HG03064 (cell line): ENCODE data around the gene PRKCQ.
"Not testable (repeated sequence)": the region's sequence is repeated elsewhere in the genome, so short reads cannot be mapped to it uniquely, and the experiment has no call there.

ENCODE experiments used
- ATAC-seq: cut with Tn5 transposase; IDR thresholded peaks from one replicate; pipeline ENCODE4 v1.9.1; 2021; ENCODE audit warnings: low read depth; ENCODE audit not compliant: unreplicated experiment

The PRKCQ gene

GRCh38 chr10:6597478-6597877 lies 17.4 kb upstream of the PRKCQ start:
- ATAC-seq, result no peak

DNA sequence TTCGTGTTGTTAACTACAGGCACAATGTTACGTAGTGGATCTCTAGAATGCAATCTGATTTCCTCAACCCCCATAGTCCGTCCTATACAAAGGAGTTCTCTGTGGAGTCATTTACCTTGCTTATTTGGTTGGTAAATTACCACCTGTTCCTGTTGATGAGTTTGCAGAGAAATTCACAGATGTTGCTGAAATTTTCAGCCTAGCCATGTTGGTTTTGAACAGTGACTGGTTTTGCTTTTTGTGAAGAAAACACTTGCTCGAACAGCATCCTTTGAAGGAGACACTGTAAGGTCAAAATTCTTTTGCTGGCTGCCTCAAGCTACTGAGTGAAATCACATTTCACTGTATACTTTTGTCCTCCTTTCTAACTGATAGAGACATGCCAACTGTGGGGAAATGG lies 15.4 kb upstream of the PRKCQ start:
- no peak for ATAC-seq

GRCh38 chr10:6593241-6593671 lies 13.2 kb upstream of the PRKCQ start:
- ATAC-seq, result no peak

DNA sequence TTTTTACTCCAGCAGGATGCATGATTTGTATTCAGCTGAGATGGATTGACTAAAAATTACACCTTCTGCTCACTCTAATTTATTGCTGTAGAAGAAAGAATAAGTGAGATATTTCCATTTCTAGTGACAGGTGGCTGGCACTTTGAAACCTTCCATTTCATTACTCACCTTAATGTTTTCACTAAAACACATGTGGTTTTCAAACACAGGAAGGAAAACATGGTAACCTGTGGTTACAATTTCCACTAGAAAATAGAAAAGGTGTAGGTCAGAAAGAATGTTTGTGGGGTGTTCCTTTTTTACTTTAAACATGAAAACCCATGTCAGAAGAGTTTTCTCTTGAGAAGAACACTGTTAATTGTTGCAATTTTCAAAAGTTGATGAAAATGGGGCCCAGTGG lies 12.0 kb upstream of the PRKCQ start:
- ATAC-seq, result no peak

GRCh38 chr10:6591668-6592067 lies 11.6 kb upstream of the PRKCQ start:
- no peak for ATAC-seq

GRCh38 chr10:6590100-6590499 lies 10.0 kb upstream of the PRKCQ start:
- no peak for ATAC-seq

GRCh38 chr10:6589287-6590094 lies 9.4 kb upstream of the PRKCQ start:
- no peak for ATAC-seq

DNA sequence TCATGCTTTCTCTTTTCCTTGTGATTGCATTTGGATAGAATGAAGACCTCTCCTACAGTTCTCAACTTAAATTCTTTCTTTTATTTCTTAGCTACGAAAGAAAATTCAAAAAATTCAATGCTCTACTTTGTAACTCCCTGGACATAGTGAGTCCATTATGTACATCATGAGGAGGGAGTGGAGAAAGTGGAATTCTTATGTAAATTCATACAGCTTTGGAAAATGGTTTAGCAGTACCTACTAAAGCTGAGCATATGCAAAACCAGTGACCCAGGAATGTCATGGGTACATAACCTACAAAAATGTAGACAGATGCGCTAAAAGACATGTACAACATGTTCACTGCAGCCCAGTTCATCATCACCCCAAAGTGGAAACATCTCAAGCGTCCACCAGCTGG lies 8.8 kb upstream of the PRKCQ start:
- ATAC-seq, result no peak

GRCh38 chr10:6588082-6588481 lies 8.0 kb upstream of the PRKCQ start:
- no peak for ATAC-seq

DNA sequence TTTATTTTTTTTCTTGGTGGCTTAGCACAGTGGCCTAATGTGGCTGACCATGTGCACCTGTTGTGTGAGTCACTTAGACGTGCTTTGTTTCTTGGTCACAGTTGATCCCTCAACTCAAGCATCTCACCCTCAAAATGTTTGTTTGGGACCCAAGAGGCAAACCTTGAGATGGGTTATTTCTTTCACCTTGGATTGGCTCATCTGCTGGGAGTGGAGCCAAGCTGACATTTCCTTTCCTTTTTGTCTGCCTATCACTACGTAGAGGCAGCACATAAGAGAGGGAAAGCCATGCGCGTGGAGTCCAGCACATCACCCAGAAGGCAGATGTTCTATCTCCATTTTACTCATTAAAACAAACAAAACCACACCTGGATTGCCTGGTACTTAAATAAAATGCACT lies 6.4 kb upstream of the PRKCQ start:
- no peak for ATAC-seq

DNA sequence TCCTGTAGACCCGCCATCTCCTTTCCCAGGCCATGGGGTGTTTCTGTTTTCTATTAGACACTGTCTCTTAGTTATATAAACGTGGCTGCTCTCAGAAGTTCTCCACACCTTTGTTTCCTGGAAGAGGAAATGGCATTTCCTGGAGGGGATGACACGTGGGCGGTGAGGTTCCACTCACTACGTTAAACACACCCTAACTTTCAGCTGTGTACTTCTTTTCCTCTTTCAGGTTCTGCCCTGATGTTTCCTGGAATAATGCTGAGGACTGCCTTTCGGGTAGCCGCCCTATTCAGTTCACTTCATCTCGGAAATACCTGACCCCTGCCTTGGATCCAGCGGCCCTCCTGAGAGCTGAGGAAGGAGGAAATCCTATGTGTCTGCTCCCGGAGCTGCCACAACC lies 3.4 kb upstream of the PRKCQ start:
- ATAC-seq, result no peak

- ATAC-seq, result not testable (repeated sequence)
Measured at GRCh38 chr10:6582913-6583312, 2.8 kb upstream of the PRKCQ start.

DNA sequence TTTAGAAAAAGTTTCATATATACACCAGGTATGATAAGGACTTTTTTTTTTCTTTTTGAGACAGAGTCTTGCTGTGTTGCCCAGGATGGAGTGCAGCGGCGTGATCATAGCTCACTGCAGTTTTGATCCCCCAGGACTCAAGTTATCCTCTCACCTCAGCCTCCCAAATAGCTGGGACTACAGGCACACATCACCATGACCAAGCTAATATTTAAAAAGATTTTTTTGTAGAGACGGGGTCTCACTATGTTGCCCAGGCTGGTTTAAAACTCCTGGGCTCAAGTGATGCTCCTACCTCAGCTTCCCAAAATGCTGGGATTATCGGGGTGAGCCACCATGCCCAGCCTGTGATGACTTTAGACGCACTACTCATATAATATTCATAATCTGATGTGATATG lies 2.2 kb upstream of the PRKCQ start:
- no peak for ATAC-seq

DNA sequence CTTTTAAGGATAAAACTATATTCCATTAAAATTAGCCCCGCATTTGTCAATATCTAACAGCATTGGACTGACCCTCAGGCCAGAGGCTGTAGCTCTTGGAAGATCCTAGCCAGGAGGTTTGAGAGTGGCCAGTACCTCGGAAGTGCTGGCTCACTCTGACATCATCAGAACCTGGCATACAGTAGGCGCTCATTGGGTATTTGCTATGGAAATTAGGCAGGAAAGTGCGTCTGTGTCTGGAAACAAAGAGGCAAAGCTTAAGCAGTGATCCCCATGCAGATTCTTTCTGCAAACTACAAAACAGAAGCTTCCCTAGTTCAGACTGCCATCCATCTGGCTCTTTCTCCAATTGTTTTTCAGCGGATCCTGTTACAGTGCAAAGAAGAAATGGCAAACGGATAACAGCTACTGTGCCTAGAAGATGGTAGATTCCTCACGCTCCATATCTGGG lies 1.7 kb upstream of the PRKCQ start:
- no peak for ATAC-seq

DNA sequence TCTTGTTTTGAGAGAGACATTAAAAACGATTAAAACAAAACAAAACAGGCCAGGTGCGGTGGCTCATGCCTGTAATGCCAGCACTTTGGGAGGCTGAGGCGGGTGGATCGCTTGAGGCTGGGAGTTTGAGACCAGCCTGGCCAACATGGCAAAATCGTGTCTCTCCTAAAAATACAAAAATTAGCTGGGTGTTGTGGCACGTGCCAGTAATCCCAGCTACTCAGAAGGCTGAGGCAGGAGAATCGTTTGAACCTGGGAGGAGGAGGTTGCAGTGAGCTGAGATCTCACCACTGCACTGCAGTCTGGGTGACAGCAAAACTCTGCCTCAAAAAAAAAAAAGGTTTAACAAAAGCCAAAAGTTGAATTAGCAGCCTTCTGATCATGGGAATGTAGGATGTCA lies 1.1 kb upstream of the PRKCQ start:
- not testable (repeated sequence) for ATAC-seq

GRCh38 chr10:6580279-6581029 lies 378 bp upstream of the PRKCQ start:
- peak; percentile 88 for ATAC-seq

- no peak for ATAC-seq
Measured at GRCh38 chr10:6579183-6579903, 733 bp downstream of the PRKCQ start.

DNA sequence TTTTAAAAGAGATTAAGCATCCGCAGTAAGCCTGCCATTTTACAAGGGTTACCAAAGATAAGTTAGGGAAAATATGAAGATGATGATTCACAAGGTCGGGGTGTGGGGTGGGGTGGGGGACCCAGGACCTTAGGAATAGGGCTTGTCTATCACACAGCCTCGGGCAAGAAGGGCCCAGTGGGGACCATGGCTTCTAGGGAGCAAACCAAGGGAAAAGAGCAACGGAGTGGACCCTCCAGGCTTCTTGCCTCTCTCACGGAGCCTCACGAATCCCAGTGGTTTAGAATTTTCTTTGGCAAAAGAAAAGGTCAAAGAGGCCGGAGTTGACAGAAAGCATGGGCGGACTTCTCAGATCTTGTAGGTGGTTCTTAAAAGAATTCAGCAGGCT lies 1.3 kb downstream of the PRKCQ start:
- ATAC-seq, result no peak

- ATAC-seq, result no peak
Measured at GRCh38 chr10:6578251-6578771, 1.8 kb downstream of the PRKCQ start.

GRCh38 chr10:6576326-6576725 lies 3.8 kb downstream of the PRKCQ start:
- ATAC-seq, result no peak

DNA sequence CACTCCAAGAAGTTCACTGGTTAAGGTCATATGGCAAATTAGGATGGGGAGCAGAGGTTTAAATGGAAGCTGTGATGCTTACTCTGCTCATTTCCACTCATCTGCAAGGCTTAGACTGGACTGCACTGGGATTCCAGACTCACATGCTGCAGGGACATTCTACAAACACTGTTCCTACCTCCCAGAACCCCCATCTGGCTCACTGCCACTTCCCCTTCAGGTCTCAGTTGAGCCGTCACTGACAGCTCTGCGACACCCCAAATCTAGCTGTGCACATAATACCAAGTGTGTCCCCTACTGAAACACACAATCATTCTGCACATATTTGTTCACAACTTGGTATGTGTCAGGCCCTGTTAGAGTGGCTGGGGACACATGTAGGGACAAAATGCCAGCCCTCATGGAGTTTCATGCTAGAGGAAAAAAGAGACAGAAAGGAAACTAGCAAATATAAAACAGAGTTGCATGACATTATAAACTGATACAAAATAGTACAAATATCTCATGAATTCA lies 5.4 kb downstream of the PRKCQ start:
- ATAC-seq, result no peak
